K562 (cell line): ENCODE measurements around the gene GH2. TPM values are rescaled to one million over a fixed set of nuclear protein-coding genes. Genes with fewer than 3 reads are reported as not detected.

Experiments
- BCOR ChIP-seq: fragments of 450-650 bp; IDR thresholded peaks from 2 replicates; pipeline ENCODE4 v1.6.1; 2016
- CBX3 ChIP-seq, 2 experiments: IDR thresholded peaks; 1 replicate in 1 of 2; 2 replicates in 1 of 2; pipeline ENCODE4 v1.6.1; 2012; ENCODE audit warnings: inconsistent platforms in 2 of 2, low read length in 2 of 2, borderline replicate concordance in 1 of 2, control low read depth in 1 of 2
- DMBX1 ChIP-seq: fragments of 250-450 bp; sonication (Bioruptor Pico); IDR thresholded peaks from 2 replicates; pipeline ENCODE4 v1.8.0; 2022; ENCODE audit warnings: inconsistent platforms, mild to moderate bottlenecking, moderate library complexity, borderline replicate concordance
- ETS2 ChIP-seq: IDR thresholded peaks from 2 replicates; pipeline ENCODE4 v1.6.1; 2016; ENCODE audit warnings: borderline replicate concordance, missing genetic modification characterization, mild to moderate bottlenecking, moderate library complexity, missing compliant biosample characterization; ENCODE audit not compliant: poor library complexity, severe bottlenecking
- ETV1 ChIP-seq: fragments of 450-650 bp; conservative IDR thresholded peaks from 2 replicates; pipeline ENCODE4 v1.6.1; 2016; ENCODE audit warnings: missing genetic modification characterization, control low read depth, low read depth, missing compliant biosample characterization
- KLF1 ChIP-seq: fragments of 450-650 bp; IDR thresholded peaks from 2 replicates; pipeline ENCODE4 v1.6.1; 2016; ENCODE audit warnings: missing genetic modification characterization, missing compliant biosample characterization
- NONO ChIP-seq, 2 experiments: fragments of 200-400 bp in 1 of 2; fragments of 450-650 bp in 1 of 2; formaldehyde crosslinking in 1 of 2; IDR thresholded peaks; 2 replicates each; pipeline ENCODE4 v1.6.1; 2017; ENCODE audit warnings: low read depth in 2 of 2, mild to moderate bottlenecking in 2 of 2, moderate library complexity in 2 of 2, low read length in 1 of 2
- POLR2B ChIP-seq: fragments of 450-650 bp; IDR thresholded peaks from 2 replicates; pipeline ENCODE4 v1.6.1; 2018; ENCODE audit warnings: low read depth; ENCODE audit not compliant: partially characterized antibody
- SMARCE1 ChIP-seq: fragments of 450-650 bp; IDR thresholded peaks from 2 replicates; pipeline ENCODE4 v1.7.1; 2016; ENCODE audit warnings: mild to moderate bottlenecking
- SREBF2 ChIP-seq: sonication (generic); formaldehyde crosslinking; IDR thresholded peaks from 2 replicates; pipeline ENCODE4 v1.4.0; 2020; ENCODE audit warnings: mild to moderate bottlenecking, missing genetic modification reagents
- STAT5A ChIP-seq: IDR thresholded peaks from 2 replicates; pipeline ENCODE4 v1.6.1; 2012; ENCODE audit warnings: low read length, inconsistent platforms, borderline replicate concordance
- TGIF2 ChIP-seq: sonication (generic); formaldehyde crosslinking; IDR thresholded peaks from 2 replicates; pipeline ENCODE4 v1.8.1; 2022; ENCODE audit warnings: mild to moderate bottlenecking, missing genetic modification reagents, moderate library complexity
- ZNF121 ChIP-seq: sonication (generic); formaldehyde crosslinking; conservative IDR thresholded peaks from 2 replicates; pipeline ENCODE4 v1.8.0; 2022; ENCODE audit warnings: missing genetic modification reagents
- polyA plus RNA-seq, 8 experiments: library from polyadenylated mRNA; depleted of rRNA in 4 of 8; stranded (reverse) in 5 of 8; unstranded in 3 of 8; fragments of >200 nt; fragmentation: Nextera tagmentation in 2 of 8; fragmentation: Illumina TruSeq in 1 of 8; extraction: Ambion mirVana in 2 of 8; extraction: Trizol in 1 of 8; gene quantifications; 2 replicates each; pipeline versions ENCODE4 v1.2.1 to v1.2.3, GENCODE V29; 2011 to 2014; ENCODE audit warnings: inconsistent platforms in 1 of 8, missing spikeins in 1 of 8
- total RNA-seq, 7 experiments: library from RNA; depleted of rRNA in 6 of 7; stranded (reverse); fragments of >200 nt in 6 of 7; fragmentation: Illumina TruSeq in 2 of 7; extraction: Trizol in 2 of 7; gene quantifications; 2 replicates each; pipeline versions ENCODE4 v1.2.1 to v1.2.3, GENCODE V29; 2011 to 2021; ENCODE audit warnings: low replicate concordance in 1 of 7
- TF ChIP-seq, protein P1 (sequence below): sonication (generic); formaldehyde crosslinking; IDR thresholded peaks from 2 replicates; pipeline ENCODE4 v1.8.0; 2023; ENCODE audit warnings: missing genetic modification reagents, mild to moderate bottlenecking, borderline replicate concordance
- TF ChIP-seq, protein P2 (sequence below), 2 experiments: fragments of 250-450 bp in 1 of 2; fragments of 450-650 bp in 1 of 2; sonication (Bioruptor Pico) in 1 of 2; IDR thresholded peaks; 2 replicates each; pipeline versions ENCODE4 v1.6.1 to v1.8.0; 2016 to 2021; ENCODE audit warnings: mild to moderate bottlenecking in 2 of 2, moderate library complexity in 2 of 2, missing compliant biosample characterization in 1 of 2, missing genetic modification characterization in 1 of 2
- TF ChIP-seq, protein P3 (sequence below): fragments of 450-650 bp; IDR thresholded peaks from 2 replicates; pipeline ENCODE4 v1.6.1; 2017; ENCODE audit warnings: antibody characterized with exemption, mild to moderate bottlenecking

Gene GH2
- total and polyA plus RNA-seq, 9 of the 15 experiments (the other 6 are each of a cell fraction or from before 2014, with no cell fraction given) = not detected

DNA sequence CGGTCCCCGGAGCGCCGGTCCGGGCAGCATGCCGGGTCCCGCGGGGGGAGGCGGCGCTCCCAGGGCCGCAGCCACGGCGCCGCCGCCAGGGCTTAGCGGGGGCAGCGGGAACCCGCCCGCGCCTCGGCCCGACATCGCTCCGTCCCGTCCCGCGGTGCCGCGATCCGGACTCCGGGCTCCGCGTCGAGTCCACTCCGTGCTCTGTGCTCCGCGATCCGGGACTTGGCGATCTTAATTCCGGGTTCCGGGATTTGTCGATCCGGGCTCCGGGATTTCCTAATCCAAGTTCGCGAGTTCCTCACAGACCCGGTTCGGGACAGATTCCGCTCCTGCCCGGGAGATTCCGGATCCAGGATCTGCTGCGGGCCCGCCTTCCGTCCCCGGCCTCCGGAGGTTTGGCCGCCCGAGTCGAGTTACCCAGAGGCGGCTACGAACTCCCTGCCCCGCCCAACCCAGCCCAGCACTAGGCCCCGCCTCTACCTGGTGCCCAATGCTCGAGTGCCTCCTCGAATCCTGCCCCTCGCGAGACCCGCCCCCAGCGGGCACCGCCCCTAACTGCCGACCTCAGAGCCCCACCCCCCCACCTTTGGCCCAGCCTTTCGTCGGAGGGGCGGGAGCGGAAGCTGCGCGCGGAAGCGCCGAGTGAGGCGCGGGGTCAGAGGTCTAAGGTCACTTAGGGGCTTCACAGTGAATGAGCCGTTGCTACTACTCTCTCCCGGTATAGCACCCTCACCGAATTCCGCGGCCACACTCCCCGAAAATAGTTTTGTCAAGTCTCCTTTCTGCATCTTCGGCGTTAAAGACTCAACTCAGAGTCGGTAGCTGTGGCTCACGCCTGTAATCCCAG, 39.0 kb downstream of the GH2 start, which contains the start of gene SMARCD2 (continued):
- TF ChIP-seq, protein P1, sequence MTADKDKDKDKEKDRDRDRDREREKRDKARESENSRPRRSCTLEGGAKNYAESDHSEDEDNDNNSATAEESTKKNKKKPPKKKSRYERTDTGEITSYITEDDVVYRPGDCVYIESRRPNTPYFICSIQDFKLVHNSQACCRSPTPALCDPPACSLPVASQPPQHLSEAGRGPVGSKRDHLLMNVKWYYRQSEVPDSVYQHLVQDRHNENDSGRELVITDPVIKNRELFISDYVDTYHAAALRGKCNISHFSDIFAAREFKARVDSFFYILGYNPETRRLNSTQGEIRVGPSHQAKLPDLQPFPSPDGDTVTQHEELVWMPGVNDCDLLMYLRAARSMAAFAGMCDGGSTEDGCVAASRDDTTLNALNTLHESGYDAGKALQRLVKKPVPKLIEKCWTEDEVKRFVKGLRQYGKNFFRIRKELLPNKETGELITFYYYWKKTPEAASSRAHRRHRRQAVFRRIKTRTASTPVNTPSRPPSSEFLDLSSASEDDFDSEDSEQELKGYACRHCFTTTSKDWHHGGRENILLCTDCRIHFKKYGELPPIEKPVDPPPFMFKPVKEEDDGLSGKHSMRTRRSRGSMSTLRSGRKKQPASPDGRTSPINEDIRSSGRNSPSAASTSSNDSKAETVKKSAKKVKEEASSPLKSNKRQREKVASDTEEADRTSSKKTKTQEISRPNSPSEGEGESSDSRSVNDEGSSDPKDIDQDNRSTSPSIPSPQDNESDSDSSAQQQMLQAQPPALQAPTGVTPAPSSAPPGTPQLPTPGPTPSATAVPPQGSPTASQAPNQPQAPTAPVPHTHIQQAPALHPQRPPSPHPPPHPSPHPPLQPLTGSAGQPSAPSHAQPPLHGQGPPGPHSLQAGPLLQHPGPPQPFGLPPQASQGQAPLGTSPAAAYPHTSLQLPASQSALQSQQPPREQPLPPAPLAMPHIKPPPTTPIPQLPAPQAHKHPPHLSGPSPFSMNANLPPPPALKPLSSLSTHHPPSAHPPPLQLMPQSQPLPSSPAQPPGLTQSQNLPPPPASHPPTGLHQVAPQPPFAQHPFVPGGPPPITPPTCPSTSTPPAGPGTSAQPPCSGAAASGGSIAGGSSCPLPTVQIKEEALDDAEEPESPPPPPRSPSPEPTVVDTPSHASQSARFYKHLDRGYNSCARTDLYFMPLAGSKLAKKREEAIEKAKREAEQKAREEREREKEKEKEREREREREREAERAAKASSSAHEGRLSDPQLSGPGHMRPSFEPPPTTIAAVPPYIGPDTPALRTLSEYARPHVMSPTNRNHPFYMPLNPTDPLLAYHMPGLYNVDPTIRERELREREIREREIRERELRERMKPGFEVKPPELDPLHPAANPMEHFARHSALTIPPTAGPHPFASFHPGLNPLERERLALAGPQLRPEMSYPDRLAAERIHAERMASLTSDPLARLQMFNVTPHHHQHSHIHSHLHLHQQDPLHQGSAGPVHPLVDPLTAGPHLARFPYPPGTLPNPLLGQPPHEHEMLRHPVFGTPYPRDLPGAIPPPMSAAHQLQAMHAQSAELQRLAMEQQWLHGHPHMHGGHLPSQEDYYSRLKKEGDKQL = 0 out of 2 replicates have a peak, but pooled peaks have one; percentile 71
- no peak for TF ChIP-seq SREBF2 (CRISPR knock-in tag)
- TF ChIP-seq STAT5A = peak; percentile 72; the same call in 1 of the 2 replicates
- peak in 1 of 2 experiments; percentile 90; a peak in 2 of 3 replicates for TF ChIP-seq CBX3 (IDR thresholded peaks at IDR 0.05; ENCODE audit: borderline replicate concordance in 1 of 2, low read length in 2 of 2)
- TF ChIP-seq ETS2 = peak; percentile 69
- TF ChIP-seq SMARCE1 = peak; percentile 19
- peak; percentile 32; the same call in 1 of the 2 replicates for TF ChIP-seq KLF1 (tag)
- TF ChIP-seq TGIF2 = peak; percentile 71; the same call in 1 of the 2 replicates
- TF ChIP-seq ETV1 = peak; percentile 94
- peak; percentile 6; the same call in 1 of the 2 replicates for TF ChIP-seq BCOR
- TF ChIP-seq, protein P2, sequence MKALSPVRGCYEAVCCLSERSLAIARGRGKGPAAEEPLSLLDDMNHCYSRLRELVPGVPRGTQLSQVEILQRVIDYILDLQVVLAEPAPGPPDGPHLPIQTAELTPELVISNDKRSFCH (CRISPR knock-in tag; IDR thresholded peaks at IDR 0.05) = no peak
- TF ChIP-seq, protein P2 (tag; IDR thresholded peaks at IDR 0.05) = peak; percentile 94
- TF ChIP-seq ZNF121 = no peak
- TF ChIP-seq, protein P3, sequence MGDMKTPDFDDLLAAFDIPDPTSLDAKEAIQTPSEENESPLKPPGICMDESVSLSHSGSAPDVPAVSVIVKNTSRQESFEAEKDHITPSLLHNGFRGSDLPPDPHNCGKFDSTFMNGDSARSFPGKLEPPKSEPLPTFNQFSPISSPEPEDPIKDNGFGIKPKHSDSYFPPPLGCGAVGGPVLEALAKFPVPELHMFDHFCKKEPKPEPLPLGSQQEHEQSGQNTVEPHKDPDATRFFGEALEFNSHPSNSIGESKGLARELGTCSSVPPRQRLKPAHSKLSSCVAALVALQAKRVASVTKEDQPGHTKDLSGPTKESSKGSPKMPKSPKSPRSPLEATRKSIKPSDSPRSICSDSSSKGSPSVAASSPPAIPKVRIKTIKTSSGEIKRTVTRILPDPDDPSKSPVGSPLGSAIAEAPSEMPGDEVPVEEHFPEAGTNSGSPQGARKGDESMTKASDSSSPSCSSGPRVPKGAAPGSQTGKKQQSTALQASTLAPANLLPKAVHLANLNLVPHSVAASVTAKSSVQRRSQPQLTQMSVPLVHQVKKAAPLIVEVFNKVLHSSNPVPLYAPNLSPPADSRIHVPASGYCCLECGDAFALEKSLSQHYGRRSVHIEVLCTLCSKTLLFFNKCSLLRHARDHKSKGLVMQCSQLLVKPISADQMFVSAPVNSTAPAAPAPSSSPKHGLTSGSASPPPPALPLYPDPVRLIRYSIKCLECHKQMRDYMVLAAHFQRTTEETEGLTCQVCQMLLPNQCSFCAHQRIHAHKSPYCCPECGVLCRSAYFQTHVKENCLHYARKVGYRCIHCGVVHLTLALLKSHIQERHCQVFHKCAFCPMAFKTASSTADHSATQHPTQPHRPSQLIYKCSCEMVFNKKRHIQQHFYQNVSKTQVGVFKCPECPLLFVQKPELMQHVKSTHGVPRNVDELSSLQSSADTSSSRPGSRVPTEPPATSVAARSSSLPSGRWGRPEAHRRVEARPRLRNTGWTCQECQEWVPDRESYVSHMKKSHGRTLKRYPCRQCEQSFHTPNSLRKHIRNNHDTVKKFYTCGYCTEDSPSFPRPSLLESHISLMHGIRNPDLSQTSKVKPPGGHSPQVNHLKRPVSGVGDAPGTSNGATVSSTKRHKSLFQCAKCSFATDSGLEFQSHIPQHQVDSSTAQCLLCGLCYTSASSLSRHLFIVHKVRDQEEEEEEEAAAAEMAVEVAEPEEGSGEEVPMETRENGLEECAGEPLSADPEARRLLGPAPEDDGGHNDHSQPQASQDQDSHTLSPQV = peak; percentile 35
- peak; percentile 75; the same call in 1 of the 2 replicates for TF ChIP-seq DMBX1
- peak; percentile 68 for TF ChIP-seq POLR2B
- peak in 1 of 2 experiments; percentile 95; a peak in 2 of 4 replicates for TF ChIP-seq NONO (IDR thresholded peaks at IDR 0.05; ENCODE audit: low read depth in 2 of 2, low read length in 1 of 2)
